NCI-H1930 (cell line): Measurements from ENCODE around the gene TAMALIN.

Experiments
- DNase-seq, 2 experiments: peaks; one replicate each; lab custom pipeline; 2025; lab: John Stamatoyannopoulos, UW

The TAMALIN gene

GRCh38 chr12:52055731-52056711, 49.3 kb downstream of the TAMALIN start:
- no peak for DNase-seq

GRCh38 chr12:52056801-52057637, 50.3 kb downstream of the TAMALIN start:
- DNase-seq: no peak

- no peak for DNase-seq
These were observed 51.2 kb downstream of the TAMALIN start for GRCh38 chr12:52057638-52058576.

- no peak for DNase-seq
These were observed 52.0 kb downstream of the TAMALIN start for GRCh38 chr12:52058631-52059361.

GRCh38 chr12:52059582-52060497, 53.1 kb downstream of the TAMALIN start:
- DNase-seq: no peak

- no peak for DNase-seq
These were observed 53.9 kb downstream of the TAMALIN start for GRCh38 chr12:52060498-52061177.

GRCh38 chr12:52061470-52062166, 54.9 kb downstream of the TAMALIN start:
- DNase-seq: no peak

- no peak for DNase-seq
These were observed 55.7 kb downstream of the TAMALIN start for GRCh38 chr12:52062167-52063081.

GRCh38 chr12:52063082-52063924, 56.6 kb downstream of the TAMALIN start:
- no peak for DNase-seq

GRCh38 chr12:52063981-52064649, 57.4 kb downstream of the TAMALIN start:
- DNase-seq: no peak
